GM21447 (cell line): ENCODE data around the gene RNF113B.

Source experiments
- ATAC-seq: cut with Tn5 transposase; IDR thresholded peaks from one replicate; pipeline ENCODE4 v1.9.1; 2021; ENCODE audit not compliant: unreplicated experiment

RNF113B gene

GRCh38 chr13:98204546-98204945 is 27.5 kb upstream of the RNF113B start:
- ATAC-seq: no peak

GRCh38 chr13:98203646-98204326 is 26.7 kb upstream of the RNF113B start:
- no peak for ATAC-seq

DNA sequence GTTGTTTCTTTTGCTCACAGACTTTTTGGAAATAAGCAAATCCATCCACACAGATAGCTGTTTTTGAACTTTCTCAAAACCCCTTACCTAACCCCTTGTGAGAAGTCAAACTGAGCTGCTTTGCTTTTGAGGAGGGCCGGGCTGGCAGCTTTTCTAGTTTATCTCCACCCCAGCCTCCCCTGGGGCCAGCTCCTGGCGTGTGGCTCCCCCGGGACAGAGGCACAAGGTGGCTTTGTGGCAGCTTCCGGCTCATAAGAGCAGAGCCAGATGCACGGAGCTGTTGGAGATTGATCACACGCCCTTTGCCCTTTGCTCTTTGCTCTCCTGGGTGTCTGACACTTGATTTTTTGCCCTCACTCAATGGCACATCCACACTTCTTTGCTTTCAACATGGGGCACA is 24.9 kb upstream of the RNF113B start:
- no peak for ATAC-seq

- no peak for ATAC-seq
Observed at GRCh38 chr13:98201189-98201588, 24.1 kb upstream of the RNF113B start.

DNA sequence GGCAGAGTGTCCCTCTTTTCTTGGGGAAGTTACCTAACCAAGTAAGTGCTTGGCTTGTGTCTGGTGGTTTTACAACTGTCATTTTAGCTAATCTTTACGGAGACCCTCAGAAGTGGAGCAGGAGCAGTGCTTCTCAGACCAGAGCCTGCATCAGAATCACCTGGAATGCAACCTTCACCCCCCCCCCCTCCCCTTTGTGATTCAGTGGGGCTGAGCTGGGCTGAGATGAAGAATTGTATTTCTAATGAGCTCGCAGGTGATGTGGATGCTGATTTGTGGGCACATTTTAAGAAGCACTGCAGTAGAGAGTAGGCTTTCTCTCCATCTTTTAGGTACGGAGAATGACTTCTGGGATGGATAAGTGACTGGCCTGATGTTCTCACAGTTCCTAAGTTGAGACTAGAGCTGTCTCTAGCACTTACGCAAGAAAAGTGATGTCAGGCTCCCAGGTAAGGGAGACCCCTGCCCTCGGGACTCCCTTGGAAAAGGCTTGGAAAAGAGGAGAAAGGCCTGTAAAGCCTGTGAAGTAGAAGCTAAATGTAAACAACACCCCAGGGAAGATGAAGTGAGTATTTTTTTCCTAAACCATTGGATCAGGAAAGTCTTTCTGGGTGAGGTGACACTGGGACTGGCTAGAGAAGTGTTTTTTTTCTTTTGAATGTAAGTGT is 23.3 kb upstream of the RNF113B start:
- ATAC-seq: no peak

DNA sequence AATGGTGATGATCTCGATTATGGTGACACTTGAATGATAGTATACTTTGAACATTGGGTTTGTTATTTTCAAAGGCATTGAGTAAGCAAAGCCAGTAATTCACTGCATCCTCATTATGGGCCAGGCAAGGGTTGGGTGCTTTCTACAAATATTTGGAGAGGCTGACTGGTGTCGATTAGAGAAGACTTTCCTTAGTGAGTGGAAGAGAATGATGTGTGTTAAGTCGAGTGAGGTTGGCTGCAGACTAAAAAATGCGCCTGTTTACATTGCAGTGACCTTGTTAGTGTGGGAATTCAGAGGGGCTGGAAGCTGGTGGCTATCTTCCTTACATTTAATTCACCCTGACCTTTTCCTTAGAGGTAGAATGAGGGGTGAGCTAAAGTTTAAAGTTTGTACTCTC is 22.4 kb upstream of the RNF113B start:
- ATAC-seq: no peak

DNA sequence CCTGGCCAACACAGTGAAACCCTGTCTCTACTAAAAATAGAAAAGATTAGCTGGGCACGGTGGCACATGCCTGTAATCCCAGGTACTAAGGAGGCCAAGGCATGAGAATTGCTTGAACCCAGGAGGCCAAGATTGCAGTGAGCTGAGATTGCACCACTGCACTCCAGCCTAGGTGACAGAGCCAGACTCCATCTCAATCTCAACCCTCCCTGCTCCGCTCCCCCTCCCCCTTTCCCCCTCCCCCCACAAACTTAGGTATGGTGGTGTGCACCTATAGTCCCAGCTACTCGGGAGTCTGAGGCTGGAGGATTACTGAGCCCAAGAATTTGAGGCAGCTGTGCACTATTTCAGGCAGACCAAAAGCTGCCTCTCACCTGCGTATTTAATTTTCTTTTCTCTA is 21.6 kb upstream of the RNF113B start:
- ATAC-seq: no peak

GRCh38 chr13:98195054-98195791 is 18.2 kb upstream of the RNF113B start:
- ATAC-seq: no peak

- no peak for ATAC-seq
Observed at GRCh38 chr13:98192008-98192407, 14.9 kb upstream of the RNF113B start.

DNA sequence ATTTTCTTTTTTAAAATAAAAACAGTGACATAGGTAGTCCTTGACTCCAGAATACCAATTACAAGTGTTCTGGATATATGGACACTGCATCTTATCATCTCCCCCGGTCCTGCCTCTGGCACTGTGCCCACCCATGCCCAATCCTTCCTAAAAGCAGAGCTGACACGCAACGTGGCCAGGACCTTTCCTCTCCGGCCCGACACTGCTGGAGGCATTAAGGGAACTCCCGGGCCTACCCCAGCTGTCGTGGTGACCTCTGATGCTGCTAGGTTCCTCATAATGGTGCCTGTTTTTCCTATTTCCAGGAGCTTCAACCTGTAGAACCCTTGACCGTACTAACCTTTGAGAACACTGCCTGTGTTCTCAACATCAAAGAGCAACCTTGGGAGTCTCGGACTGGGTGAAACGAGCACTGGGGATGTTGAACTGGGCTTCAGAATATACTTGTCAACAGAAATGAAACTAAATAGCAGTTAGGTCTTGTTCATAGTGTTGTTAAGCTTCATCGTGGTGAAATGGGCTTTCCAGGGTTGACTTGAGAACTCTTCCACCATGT is 13.9 kb upstream of the RNF113B start:
- no peak for ATAC-seq

- ATAC-seq: no peak
Observed at GRCh38 chr13:98189841-98190505, 12.9 kb upstream of the RNF113B start.

DNA sequence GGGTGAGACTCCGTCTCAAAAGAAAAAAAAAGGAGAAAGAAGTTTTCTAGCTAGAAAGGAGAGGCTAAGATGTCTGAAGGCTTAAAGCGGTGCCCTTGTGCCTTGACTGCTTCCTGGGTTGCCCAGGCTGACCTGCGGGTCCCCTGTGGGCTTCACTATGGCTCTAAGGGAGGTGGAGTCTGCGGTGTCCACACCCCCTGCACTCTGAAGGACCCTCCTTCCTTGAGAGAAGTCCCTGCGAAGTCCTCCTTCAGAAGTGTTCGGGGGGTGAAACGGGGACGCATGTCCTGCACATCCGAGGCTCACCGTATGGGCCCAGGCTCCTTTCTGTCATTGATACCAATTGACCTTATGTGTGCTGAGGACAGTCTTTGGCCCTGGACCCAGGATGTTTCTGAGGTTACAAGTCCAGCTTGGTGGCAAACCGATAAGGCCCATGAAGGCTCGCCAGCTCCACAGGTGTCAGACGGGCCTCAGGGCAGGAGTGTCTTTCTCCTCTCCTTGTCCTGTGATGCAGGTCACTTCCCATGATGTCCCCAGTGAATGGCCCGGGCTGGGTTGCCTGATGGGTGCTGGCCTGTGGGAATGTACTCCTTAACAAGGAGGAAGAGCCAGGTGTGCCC is 11.6 kb upstream of the RNF113B start:
- no peak for ATAC-seq

- ATAC-seq: no peak
Observed at GRCh38 chr13:98187965-98188261, 10.8 kb upstream of the RNF113B start.

DNA sequence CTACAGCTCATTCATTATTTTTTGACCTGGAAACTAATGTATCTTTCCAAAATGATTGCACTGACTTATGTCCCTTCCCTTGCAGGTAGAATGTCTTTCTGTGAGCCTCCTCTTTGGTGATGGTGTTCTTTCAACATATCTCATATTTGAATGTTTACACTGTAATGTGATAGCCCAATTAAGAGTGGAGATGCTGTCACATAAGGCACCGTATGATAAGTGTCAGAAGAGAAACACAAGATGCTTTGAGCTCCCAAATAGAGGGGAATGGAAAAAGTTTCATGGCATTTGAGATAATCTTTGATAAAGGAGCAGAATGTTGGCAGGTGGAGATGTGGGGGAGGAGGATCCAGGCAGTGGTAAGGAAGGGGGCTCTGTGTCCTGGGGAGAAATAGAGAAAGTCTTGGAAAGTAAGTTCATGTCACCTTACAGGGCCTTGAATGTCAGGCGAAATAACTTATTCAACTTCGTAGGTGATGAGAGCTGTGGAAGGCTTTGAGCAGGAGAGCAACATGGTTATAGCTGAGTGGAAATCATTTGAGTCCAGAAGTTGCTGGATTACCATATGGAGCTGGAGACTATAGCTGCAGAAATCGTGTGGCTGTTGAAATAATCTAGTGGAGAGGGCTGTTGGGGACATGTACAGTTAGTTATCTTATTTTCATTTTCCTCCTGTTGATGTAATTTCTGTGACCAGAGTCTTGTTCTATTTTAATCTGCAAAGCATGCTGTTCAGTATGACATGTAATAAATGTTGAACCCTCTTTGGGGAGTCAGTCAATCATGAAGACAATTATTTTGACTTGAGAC is 10.3 kb upstream of the RNF113B start:
- no peak for ATAC-seq

DNA sequence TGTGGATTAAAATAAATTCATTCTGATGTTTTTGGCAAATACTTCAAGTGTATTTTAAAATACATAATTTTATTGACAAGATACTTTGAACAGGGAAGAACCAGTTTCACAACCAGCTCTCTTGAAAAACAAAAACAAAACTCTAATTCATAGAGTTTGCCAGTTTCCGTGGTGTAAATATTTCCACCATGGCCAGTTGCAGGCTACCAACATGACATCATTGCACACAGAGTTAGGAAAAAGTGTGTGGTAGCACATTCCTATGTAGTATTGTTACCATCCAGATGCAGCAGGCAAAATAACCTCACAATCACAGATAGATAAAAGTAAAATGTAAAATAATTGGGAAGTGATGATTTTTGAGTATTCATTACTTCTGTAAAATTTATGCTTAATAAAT is 7.7 kb upstream of the RNF113B start:
- no peak for ATAC-seq

- no peak for ATAC-seq
Observed at GRCh38 chr13:98182589-98182988, 5.5 kb upstream of the RNF113B start.

DNA sequence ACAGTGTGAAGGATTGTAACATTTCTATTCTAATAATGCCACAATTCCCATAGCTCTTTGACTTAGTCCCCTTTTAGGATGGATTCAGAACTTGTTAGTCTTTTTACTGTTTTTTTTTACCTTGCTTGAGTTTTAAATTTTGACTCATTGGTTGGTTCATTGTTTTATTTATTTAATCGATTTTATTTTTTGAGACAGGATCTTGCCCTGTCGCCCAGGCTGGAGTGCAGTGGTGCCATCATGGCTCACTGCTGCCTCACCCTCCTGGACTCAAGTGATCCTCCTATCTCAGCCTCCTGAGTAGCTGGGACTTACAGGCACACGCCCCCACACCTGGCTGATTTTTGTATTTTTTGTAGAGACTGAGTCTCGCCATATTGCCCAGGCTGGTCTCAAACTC is 5.1 kb upstream of the RNF113B start:
- ATAC-seq: no peak

GRCh38 chr13:98181111-98181815 is 4.2 kb upstream of the RNF113B start:
- ATAC-seq: no peak

- ATAC-seq: no peak
Observed at GRCh38 chr13:98180092-98180491, 3.0 kb upstream of the RNF113B start.

- no peak for ATAC-seq
Observed at GRCh38 chr13:98175823-98176222, 1.2 kb downstream of the RNF113B start.
